LoVo (cell line): Measurements from ENCODE around the gene KCNQ2.

Experiments
- DNase-seq: peaks from one replicate; pipeline ENCODE4 v3.0.0-alpha.2; 2016; ENCODE audit warnings: low spot score

KCNQ2 gene

GRCh38 chr20:63454731-63455567 is 17.5 kb downstream of the KCNQ2 start:
- no peak for DNase-seq

- DNase-seq: no peak
These were observed 19.5 kb downstream of the KCNQ2 start for GRCh38 chr20:63452821-63453523.

- no peak for DNase-seq
These were observed 20.1 kb downstream of the KCNQ2 start for GRCh38 chr20:63452341-63452740.

- no peak for DNase-seq
These were observed 20.6 kb downstream of the KCNQ2 start for GRCh38 chr20:63451821-63452220.

- no peak for DNase-seq
These were observed 22.4 kb downstream of the KCNQ2 start for GRCh38 chr20:63449796-63450730.

- DNase-seq: no peak
These were observed 23.4 kb downstream of the KCNQ2 start for GRCh38 chr20:63449025-63449424.

GRCh38 chr20:63448031-63448430 is 24.4 kb downstream of the KCNQ2 start:
- no peak for DNase-seq

GRCh38 chr20:63447320-63447719 is 25.1 kb downstream of the KCNQ2 start:
- DNase-seq: no peak

- DNase-seq: no peak
These were observed 26.0 kb downstream of the KCNQ2 start for GRCh38 chr20:63446216-63447024.

GRCh38 chr20:63445075-63445734 is 27.2 kb downstream of the KCNQ2 start:
- no peak for DNase-seq

- no peak for DNase-seq
These were observed 27.9 kb downstream of the KCNQ2 start for GRCh38 chr20:63444548-63444947.

- no peak for DNase-seq
These were observed 28.7 kb downstream of the KCNQ2 start for GRCh38 chr20:63443606-63444395.

GRCh38 chr20:63442100-63442493 is 30.4 kb downstream of the KCNQ2 start:
- DNase-seq: no peak

- no peak for DNase-seq
These were observed 31.0 kb downstream of the KCNQ2 start for GRCh38 chr20:63441136-63442099.

- no peak for DNase-seq
These were observed 32.0 kb downstream of the KCNQ2 start for GRCh38 chr20:63440366-63440955.

GRCh38 chr20:63439866-63440265 is 32.6 kb downstream of the KCNQ2 start:
- no peak for DNase-seq

GRCh38 chr20:63438121-63438520 is 34.3 kb downstream of the KCNQ2 start:
- no peak for DNase-seq

GRCh38 chr20:63435552-63435951 is 36.9 kb downstream of the KCNQ2 start:
- DNase-seq: no peak
